ENCODE measurements around the gene MRPS25.

DNA sequence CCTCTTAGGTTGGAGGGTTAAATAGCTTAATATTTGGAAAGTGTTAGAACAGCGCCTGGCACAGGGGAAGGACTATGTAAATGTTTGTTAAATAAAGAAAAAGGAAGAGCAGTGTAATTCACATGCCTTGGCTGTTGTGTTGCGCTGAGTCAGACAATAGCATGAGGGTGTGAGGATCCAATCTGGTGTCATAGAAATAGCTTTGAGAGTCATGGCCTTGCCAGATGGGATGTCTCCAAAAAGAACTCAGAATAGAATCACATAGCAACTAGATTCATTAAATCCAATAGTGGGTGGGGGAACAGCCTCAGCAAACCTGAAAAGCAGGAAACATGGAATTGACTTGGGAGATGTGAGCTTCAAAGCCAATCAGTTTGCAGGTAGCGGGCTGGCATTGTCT lies 37.7 kb upstream of the MRPS25 start:
- no peak for TF ChIP-seq ARNT (IDR thresholded peaks at IDR 0.05)
- TF ChIP-seq SUZ12 (IDR thresholded peaks at IDR 0.05), result no peak
- no peak for TF ChIP-seq ELF4 (IDR thresholded peaks at IDR 0.05)
- no peak for TF ChIP-seq SP1 (IDR thresholded peaks at IDR 0.05)
- no peak for TF ChIP-seq FOXM1 (IDR thresholded peaks at IDR 0.05; ENCODE audit: borderline replicate concordance)
